ENCODE data around the gene ARHGEF37.

ARHGEF37 gene

DNA sequence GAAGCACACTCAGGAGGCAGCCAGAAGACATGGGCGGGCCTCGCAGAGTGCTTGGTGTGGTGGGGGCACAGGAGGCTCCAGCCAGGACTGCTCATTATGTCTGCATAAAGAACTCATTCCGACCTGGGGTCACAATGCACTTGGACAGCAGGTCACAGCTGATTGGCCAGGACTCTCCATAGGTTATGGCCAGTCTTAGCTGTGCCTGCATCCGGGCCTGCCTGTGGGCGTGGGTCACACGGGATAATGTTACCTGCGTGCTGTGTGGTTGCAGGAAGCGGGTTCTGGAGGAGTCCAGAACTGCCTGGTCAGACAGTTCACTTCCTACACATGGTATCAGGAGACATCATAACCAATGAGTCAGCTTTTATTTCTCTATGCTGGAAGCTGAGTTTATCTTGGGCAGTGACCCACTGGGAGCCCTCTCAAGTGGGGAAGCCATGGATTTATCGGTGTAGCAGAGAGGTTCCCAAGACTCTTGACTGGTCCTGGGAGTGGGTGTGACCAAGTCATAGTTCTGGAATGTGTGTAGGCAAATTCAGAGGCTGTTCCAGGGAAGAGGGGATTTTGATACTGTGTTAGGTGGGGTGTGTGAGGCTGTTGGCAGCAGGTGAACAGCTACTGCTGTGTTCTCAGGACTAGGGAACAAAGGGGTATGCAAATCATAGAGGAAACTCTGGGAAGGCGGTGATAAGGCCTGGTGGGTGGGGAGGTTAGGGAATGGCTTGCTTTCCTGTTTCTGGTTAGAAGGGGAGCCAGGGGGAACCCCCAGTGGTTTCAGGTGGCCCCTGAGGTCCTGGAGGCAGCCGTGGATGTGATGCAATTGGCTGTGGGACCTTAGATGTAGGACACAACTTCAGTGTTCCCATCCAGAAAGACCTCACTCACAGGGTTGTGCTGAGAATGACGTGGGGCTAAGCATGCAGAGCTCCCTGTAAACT is 51.3 kb downstream of the ARHGEF37 start:
- H3K4me3 ChIP-seq (ENCODE audit: control insufficient read depth, low read depth, low read length) = no peak overlapping the region
- peak; percentile 82 for DNase-seq (ENCODE audit: low read depth)
- TF ChIP-seq, protein P1, sequence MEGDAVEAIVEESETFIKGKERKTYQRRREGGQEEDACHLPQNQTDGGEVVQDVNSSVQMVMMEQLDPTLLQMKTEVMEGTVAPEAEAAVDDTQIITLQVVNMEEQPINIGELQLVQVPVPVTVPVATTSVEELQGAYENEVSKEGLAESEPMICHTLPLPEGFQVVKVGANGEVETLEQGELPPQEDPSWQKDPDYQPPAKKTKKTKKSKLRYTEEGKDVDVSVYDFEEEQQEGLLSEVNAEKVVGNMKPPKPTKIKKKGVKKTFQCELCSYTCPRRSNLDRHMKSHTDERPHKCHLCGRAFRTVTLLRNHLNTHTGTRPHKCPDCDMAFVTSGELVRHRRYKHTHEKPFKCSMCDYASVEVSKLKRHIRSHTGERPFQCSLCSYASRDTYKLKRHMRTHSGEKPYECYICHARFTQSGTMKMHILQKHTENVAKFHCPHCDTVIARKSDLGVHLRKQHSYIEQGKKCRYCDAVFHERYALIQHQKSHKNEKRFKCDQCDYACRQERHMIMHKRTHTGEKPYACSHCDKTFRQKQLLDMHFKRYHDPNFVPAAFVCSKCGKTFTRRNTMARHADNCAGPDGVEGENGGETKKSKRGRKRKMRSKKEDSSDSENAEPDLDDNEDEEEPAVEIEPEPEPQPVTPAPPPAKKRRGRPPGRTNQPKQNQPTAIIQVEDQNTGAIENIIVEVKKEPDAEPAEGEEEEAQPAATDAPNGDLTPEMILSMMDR (conservative IDR thresholded peaks at IDR 0.05; ENCODE audit: control insufficient read depth, insufficient read depth, low read depth, low read length) = no peak

DNA sequence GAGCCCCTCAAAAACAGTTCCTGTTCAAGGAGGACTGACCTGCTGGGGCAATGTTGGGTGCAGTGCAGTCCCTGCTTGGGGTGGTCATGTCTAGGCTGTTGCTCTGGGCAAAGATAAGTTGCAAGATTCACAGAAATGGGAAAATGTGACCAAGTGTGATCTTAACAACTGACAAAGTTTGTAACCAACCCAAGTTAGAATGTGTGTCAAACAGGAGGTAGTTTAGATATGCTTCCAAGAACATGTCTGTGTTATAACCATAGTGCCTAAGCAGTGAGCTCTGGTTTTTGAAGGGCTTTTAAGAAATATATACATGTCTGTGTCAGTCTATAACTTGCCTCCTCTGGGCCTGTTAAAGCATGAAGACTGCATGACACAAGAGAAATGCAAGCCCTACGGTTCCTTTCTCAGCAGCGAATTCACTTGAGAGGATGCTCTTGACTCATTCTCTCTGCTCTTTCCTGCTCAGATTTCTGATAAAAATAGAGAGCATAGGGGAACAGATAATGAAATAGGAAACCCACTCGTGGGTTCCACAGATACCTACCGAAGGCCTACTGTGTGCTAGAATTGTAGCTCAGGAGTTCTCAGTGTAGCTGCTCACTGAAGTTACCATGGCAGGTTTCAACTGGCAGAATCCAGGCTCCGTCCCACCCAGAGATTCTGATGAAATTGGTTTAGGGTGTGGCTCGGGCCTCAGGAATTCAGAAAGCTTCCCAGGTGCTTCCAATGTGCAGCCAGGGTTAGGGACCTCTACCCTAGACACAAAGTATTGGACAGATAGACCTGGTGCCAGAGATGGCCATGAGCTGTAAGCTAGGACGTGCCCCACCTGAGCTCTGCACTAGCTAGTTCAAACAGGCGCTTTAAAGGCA is 52.4 kb downstream of the ARHGEF37 start:
- no peak overlapping the region for H3K4me3 ChIP-seq (ENCODE audit: control insufficient read depth, low read depth, low read length)
- TF ChIP-seq, protein P1 (conservative IDR thresholded peaks at IDR 0.05; ENCODE audit: control insufficient read depth, insufficient read depth, low read depth, low read length) = no peak
- peak; percentile 41 for DNase-seq (ENCODE audit: low read depth)

DNA sequence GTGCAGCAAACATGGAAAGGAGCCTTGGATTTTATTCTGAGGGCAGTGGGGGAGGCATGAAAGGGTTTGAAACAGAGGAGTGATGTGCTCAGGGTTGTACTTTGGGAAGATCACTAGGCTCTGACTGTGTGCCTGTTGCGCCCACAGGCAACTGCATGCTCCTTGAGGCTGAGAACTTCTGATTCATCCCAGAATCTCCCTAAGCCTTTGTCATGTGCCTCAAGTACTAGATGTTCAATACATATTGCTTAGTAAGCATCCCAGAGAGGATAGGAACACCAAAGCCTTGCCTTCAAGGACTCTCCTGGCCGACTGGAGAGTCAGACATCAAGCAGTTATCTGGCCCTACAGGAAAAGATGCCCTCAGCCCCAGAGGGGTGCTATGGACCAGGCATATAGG is 54.1 kb downstream of the ARHGEF37 start:
- TF ChIP-seq, protein P1 (conservative IDR thresholded peaks at IDR 0.05; ENCODE audit: control insufficient read depth, insufficient read depth, low read depth, low read length) = no peak
- no peak overlapping the region for H3K4me3 ChIP-seq (ENCODE audit: control insufficient read depth, low read depth, low read length)
- peak; percentile 69 for DNase-seq (ENCODE audit: low read depth)

DNA sequence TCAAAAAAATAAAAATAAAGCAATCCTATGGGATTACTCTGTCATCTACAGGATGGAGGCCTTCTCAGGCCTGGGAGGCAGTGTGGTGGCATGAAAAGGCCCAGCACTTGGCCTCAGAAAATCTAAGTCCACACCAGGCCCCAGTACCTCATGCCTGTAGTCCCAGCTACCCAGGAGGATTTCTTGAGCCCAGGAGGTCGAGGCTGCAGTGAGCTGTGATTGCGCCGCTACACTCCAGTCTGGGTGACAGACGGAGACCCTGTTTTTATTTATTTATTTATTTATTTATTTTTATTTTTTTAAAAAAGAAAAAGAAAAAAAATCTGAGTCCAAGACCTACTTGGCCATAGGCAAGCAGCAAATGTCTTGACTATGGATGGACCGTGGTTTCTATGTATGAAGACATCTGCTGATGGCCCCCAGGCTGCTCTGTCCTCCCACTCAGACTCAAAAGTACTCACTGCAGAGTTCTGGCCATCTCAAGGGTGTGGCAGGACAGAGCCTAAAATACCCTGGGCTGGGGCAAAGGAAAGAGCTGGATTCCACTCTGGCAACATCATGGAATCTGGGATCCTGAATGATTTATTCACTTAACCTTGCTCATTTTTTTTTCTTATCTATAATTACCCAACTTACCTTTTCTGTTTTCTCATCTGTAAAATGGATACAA is 55.0 kb downstream of the ARHGEF37 start:
- DNase-seq (ENCODE audit: low read depth) = no peak
- no peak overlapping the region for H3K4me3 ChIP-seq (ENCODE audit: control insufficient read depth, low read depth, low read length)
- TF ChIP-seq, protein P1 (conservative IDR thresholded peaks at IDR 0.05; ENCODE audit: control insufficient read depth, insufficient read depth, low read depth, low read length) = no peak

DNA sequence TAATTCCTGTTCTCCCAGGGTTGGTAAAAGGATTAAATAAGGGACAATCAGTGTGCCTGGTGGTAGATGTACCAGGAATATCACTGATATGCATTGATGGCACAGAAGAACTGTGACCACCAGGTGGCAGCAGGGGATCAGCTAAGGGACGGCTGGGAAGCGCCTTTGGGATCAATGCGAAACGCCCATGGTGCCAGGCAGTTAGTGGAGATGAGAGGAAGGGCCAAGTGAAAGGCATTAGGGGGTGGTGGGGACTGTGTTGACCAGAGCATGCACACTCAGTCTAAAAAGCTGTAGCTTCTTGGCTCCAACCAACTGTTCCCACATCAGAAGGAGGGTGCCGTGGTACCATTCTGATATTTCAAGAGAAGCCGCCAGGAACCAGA is 55.6 kb downstream of the ARHGEF37 start:
- peak; percentile 76 for DNase-seq (ENCODE audit: low read depth)
- TF ChIP-seq, protein P1 (conservative IDR thresholded peaks at IDR 0.05; ENCODE audit: control insufficient read depth, insufficient read depth, low read depth, low read length) = peak; percentile 82
- H3K4me3 ChIP-seq (ENCODE audit: control insufficient read depth, low read depth, low read length) = no peak overlapping the region

DNA sequence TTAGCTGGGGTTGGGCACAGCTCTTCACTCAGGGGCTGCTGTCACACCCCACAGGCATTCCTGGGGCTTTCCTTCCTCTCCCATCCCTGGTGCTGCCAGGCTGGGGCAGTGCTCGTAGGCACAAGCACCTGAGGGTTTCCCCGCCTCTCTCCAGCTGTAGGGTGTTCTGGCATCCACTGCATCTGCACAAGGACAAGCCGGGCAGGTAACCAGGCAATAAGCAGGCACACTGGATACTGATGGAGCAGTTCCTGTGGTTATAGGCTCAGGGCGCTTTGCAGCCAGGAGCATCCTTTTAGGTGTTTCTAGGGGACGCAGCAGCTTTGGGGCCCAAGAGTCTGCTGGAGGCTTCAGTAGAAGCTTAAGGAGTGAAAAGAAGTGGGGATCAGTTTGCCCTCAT is 56.8 kb downstream of the ARHGEF37 start:
- H3K4me3 ChIP-seq (ENCODE audit: control insufficient read depth, low read depth, low read length) = no peak overlapping the region
- DNase-seq (ENCODE audit: low read depth) = no peak
- TF ChIP-seq, protein P1 (conservative IDR thresholded peaks at IDR 0.05; ENCODE audit: control insufficient read depth, insufficient read depth, low read depth, low read length) = no peak
